CD4-positive, alpha-beta T cell treated with Interferon gamma for 1 hour (primary cell): ENCODE measurements around the gene CARD9.
"Not testable (repeated sequence)": the region's sequence is repeated elsewhere in the genome, so short reads cannot be mapped to it uniquely, and the experiment has no call there.

Experiments
- DNase-seq: peaks from one replicate; pipeline ENCODE4 v3.0.0-alpha.2; 2020

The CARD9 gene

DNA sequence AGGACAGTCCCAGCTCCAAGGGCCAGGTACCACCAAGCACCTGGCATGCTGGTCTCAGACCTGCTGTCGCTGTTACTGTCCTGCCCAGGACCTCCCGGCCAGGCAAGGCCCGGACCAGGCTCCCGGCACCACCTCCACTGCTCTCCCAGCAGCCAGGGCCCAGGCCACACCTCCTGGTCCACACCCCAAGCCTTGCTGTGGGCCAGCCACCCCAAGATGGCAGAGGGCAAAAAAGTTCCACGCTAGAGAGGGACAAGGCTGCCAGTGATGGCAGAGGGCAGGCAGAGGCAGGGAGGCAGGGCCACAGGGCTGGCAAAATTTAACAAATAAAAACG, 11.1 kb downstream of the CARD9 start:
- DNase-seq, result no peak

DNA sequence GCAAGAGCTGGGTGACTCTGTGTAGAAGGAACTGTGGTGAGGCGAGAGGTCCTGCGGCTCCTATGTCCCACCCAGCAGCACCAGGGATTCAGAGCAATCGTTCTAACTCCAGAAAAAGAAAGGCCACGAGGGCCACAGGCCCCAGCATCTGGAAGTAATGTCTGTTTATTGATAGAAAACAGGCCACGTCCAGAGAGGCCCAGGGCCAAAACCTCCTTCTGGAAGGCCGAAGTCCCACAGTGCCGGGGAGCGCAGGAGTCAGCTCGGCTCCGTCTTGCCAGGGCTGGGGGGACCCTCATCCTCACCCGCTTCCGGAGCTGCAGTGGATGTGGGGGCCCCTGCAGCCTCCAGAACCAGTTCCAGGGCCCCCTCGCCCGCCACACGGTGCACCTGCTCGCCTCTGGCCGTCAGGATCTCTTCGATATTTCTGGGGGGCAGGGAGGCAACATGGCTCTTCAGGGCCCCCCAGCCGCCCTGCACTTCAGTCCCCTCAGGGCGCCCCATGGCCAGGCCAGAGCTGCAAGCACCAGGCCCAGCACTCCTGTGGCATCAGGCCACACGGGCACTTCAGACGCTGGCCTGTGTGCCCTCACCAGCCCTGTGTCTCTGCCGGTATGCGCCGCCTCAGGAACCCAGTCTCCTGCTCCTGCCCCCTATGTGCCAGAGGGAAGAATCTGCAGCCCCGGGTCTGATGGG, 11.6 kb downstream of the CARD9 start:
- no peak for DNase-seq

DNA sequence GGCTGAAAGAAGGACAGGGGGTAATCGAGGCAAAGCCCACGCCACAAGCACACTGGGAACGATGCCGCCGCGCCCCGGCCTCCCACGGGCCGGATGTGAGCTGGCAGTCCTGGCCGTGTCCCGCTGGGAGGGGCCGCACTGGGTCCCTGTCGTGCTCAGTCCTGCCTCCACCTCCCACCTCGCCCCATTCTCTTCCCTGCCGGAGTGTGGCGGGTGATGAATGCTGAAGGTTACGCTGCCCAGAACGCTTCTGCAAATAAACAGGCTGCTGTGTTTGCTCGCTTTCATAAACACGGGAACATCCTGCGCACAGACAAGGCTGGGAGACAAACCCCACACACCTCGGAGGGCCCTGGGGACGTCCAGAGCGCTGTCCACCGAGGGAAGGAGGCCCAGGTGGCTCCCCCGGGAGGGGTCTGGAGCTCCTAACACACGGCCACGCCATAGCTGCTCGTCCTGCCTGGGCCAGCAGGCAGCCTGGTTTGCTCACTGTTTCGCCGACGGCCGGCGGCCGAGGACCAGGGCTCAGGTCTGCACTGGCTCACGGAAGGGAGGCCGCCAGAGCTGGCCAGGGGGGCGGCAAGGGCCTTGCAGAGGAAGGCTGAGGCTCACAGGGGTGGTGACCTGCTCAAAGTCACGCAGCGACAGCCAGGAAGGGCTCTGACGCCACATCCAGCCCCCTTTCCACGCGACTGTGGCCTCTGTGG, 12.3 kb downstream of the CARD9 start:
- no peak for DNase-seq

GRCh38 chr9:136359774-136360718, 13.4 kb downstream of the CARD9 start:
- DNase-seq, result no peak

- DNase-seq, result no peak
Observed at GRCh38 chr9:136358888-136359287, 14.6 kb downstream of the CARD9 start.

DNA sequence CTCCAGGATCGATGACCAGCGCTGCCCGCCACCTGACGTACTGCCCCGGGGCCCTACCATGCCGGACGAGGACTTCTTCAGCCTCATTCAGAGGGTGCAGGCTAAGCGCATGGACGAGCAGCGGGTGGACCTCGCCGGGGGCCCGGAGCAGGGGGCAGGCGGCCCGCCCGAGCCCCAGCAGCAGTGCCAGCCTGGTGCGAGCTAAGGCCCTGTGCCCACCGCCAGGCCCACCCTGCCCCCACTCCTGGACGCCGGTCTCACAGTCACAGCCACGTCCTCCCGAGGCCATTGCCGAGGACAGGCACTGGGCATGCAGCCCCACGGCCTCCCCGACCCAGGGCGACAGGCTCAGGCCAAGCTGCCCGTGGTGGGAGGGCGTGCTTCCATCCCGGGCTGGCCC, 15.5 kb downstream of the CARD9 start:
- DNase-seq, result no peak

DNA sequence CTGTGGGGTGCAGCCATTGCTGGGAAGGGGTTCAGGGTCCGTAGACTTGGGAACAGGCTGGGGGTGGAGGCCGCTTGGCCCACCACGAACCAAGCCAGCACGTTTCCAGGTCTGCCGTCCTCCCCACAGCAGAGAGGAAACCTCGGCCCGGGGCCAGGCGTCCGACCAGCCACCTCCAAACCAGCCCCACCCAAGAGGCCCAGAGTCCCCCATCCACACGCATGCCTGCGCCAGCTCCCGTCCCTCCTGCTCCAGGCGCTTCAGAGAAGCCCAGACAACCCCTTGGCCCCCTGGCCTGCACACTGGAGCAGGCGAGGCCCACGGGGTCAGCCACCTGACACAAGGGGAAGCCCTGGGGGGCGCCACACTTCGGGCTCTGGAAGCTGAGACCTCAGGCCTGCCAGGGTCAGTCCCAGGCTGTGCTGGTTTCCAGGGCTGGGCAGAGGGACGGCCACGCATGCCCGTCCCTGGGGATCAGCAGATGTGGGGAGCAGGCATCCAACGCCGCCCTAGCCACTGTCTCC, 16.2 kb downstream of the CARD9 start:
- DNase-seq, result no peak

DNA sequence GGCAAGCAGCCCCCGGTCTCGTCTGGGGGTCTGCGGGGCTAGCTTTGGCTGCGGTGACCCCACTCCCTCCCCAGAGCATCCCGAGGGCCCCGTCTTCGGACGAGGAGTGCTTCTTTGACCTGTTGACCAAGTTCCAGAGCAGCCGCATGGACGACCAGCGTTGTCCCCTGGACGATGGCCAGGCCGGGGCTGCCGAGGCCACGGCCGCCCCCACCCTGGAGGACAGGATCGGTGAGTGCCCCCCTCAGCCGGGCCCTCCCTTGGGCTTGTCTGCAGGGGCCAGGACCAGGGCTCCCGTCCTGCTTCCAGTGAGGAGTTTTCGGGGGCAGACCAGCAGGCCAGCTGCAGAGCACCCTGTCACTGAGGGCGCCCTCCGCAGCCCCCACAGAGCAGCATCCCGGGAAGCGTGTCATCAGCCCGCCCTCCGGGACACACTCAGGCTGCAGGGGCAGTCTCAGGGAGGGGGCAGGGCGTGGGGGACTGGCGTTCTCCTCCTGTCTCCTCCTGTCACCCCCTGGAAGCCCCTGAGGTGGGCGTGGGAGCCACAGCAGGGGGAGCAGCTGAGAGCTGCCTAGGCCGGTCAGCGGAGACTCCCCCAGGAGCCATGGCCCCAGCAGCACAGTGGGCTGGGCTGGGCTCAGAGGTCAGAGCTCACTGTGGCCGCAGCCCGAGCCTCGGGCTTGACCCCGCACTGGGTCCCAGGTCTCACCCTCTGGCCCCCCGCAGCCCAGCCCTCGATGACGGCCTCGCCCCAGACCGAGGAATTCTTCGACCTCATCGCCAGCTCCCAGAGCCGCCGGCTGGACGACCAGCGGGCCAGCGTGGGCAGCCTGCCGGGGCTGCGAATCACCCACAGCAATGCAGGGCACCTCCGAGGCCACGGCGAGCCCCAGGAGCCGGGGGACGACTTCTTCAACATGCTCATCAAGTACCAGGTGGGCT, 17.6 kb downstream of the CARD9 start:
- DNase-seq, result no peak

DNA sequence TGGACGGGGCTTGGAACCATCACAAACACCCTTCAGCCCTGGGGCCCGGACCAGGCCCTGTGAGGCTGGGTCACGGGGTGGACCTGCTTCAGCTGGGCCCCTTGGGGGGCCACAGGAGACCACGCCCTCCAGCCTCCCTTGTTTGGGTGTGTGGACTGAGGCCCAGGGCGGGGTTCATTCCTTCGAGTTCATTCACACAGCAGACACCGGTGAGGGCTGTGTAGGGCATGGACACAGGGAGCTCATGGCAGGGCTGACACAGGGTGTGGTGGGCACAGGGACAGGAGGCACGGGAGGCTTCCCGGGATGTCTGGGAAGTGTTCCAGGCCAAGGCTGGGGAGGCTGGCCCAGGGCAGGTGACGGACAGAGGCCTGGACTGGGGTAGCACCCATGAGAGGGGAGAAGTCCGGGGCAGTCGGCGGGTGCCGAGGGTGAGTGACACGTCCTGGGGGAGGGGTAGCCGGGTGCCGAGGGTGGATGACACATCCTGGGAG, 18.8 kb downstream of the CARD9 start:
- no peak for DNase-seq

- no peak for DNase-seq
Observed at GRCh38 chr9:136353757-136354488, 19.5 kb downstream of the CARD9 start.

DNA sequence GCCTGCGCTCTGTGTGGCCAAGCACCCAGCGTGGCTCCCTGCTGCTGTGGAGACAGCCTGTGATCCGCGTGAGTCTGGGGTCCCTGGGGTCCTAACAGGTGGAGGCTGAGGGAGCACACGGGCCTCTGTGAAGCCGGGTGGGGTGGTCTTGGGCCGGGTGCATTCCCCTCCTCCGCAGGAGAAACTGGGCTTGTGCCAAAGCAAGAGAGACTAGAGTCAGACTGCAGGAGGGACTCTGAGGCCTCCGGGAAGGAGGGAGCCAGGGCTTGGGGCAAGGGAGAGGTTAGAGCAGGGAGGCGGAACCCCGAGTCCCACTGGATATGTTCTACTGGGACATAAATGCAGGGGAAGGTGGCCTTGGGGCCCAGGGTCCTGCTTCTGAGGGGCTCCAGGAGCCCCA, 20.4 kb downstream of the CARD9 start:
- DNase-seq, result no peak

GRCh38 chr9:136352682-136353081, 20.8 kb downstream of the CARD9 start:
- DNase-seq, result no peak

DNA sequence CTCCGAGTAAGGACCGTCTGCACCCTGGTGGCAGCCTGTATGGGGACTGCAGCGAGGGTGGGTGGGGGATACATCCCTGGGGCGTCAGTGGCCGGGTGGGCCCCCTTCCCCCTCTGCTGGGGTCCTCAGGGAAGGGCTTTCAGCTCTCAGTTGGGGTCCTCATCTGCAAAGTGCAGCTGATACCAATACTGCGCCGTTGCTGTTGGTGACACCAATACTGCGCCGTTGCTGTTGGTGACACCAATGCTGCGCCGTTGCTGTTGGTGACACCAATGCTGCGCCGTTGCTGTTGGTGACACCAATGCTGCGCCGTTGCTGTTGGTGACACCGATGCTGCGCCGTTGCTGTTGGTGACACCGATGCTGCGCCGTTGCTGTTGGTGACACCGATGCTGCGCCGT, 21.6 kb downstream of the CARD9 start:
- not testable (repeated sequence) for DNase-seq

DNA sequence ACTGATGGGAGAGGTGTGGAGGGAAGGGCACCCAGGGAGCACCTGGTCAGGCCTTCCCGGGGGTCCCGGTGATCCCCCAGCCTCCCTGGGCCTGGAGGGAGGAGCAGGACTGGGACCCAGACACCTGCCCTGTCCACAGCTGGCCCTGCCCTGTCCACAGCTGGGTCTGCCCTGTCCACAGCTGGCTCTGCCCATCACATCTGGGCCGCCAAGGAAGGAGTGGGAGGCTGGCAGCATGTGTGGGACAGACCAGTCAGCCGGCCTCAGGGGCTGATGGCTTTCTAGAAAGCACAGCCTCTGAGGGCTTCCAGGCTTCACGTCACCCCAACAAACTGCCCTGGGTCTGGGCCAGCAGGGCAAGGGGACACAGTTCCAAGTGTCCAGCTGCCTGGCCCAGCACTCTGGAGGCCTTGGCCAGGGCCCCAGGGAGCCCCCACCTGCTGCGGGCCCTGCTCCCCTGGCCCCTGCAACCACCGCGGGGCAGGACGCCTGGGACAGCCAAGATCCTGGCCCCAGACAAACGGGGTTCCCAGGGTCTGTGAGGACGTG, 22.1 kb downstream of the CARD9 start:
- DNase-seq, result no peak

- no peak for DNase-seq
Observed at GRCh38 chr9:136349546-136349945, 23.9 kb downstream of the CARD9 start.

- no peak for DNase-seq
Observed at GRCh38 chr9:136348691-136349090, 24.8 kb downstream of the CARD9 start.

- no peak for DNase-seq
Observed at GRCh38 chr9:136347472-136348256, 25.8 kb downstream of the CARD9 start.

DNA sequence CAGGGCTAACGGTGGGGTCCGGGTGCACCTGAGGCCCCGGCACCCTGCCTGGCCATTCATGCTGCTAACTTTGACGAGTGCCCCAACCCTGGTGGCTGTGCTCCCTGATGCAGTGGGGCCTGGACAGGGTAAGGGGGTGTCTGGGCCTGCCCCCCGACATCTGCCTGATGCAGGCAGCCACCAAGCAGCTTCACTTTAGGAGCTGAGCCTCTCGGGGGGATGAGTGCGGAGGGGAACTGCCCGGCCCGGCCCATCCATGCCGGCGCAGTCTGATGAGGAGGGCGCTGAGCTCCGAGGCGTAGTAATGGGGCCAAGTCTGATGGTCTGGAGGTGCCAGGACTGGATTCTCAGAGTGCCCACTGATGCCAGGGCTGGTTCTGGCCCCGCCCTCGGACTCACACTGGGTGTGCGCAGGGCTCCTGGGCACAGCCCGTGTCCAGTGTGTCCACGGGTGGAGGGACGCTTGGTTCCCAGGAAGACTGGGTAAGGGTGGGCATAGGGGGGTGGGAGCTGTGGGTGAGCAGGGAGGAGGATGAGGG, 26.5 kb downstream of the CARD9 start:
- DNase-seq, result no peak

GRCh38 chr9:136346157-136346481, 27.4 kb downstream of the CARD9 start:
- no peak for DNase-seq
